HepG2 (cell line): Measurements from ENCODE around the gene ARHGAP26.

ENCODE experiments used
- EZH2 ChIP-seq: conservative IDR thresholded peaks from 2 replicates; pipeline ENCODE4 v1.6.1; 2012; ENCODE audit warnings: mild to moderate bottlenecking, low read depth, low read length, moderate library complexity
- HNRNPH1 ChIP-seq: fragments of 200-400 bp; formaldehyde crosslinking; optimal IDR thresholded peaks from 2 replicates; pipeline ENCODE3; 2017; ENCODE audit warnings: mild to moderate bottlenecking, low read depth, low read length
- NBN ChIP-seq: fragments of 450-650 bp; conservative IDR thresholded peaks from 2 replicates; pipeline ENCODE4 v1.6.1; 2017
- SMYD3 ChIP-seq: sonication (generic); formaldehyde crosslinking; IDR thresholded peaks from 2 replicates; pipeline ENCODE4 v1.8.1; 2023; ENCODE audit warnings: mild to moderate bottlenecking, missing genetic modification reagents
- U2AF2 ChIP-seq: fragments of 200-400 bp; formaldehyde crosslinking; IDR thresholded peaks from 2 replicates; pipeline ENCODE4 v1.6.1; 2017; ENCODE audit warnings: low read depth, mild to moderate bottlenecking, low read length

DNA sequence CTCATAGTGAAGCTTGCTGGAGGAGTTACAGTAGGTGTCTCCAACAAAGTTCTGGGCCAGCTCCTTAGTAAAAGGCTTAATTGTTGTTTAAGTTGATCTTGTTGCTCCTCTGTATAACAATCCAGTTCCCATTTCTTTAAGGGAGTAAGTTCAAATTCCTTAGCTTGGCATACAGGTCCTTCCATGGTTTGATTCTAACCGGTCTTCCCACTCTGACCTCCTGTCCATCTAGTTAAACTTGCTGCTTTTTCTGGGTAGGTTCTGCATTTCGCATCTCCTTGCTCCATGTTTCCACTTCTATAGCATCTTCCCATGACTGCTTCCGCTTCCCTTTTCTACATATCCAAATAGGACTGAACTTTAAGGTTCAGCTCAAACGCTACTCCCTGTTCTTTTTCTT lies 95.5 kb downstream of the ARHGAP26 start:
- TF ChIP-seq EZH2 (no peak), NBN (no peak), SMYD3 (CRISPR knock-in tag) (no peak), HNRNPH1 (no peak), U2AF2 (no peak)
